ENCODE data around the gene CSF1R.

Gene CSF1R

DNA sequence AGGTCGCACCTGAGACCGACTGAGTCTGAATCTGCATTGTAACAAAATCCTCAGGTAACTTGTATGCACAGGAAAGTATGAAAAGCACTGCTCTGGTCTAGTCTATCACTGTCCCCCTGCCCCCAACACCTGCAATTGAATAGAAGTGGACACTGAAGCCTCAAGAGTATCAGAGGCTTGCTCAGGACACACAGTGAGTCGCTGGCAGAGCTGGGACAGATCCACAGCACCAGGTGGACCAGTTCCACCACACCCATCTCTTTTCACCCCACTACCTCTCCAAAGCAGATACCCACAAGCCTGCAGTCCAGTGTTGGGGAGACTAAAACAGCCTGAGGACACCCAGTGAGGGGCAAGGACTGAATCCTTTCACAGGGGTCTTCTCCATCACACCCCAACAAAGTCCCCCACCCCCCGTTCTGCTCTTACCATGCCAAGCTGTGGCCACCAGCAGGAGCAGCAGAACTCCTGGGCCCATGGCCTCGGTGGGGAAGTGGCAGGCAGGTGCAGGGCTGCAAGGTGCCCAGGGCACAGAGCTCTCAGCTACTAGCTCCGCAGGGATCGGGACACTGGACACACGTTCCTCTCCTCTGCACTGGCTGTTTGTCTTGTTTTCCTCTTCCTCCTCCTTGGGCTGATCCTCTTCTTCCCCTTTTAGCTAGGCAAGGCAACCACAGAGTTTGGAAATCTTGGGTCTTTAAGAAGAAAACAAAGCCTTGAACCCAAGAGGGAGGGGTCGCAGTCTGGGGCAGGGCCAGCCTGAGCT is at the start of gene CSF1R:
TSS of gene CSF1R (minus strand) at position 605 of the 766 bp plus-strand sequence. CDS start at position 478, 127 bp downstream.
- Histone ChIP-seq H3K36me3 (ENCODE audit: control insufficient read depth, insufficient read depth, low read length) (no peaks in the 10 kb centered on the region), H3K4me3 (ENCODE audit: low read length) (no peak within 1 kb of the TSS), H3K9me3 (ENCODE audit: control insufficient read depth, insufficient read depth, low read length) (no peaks in the 10 kb centered on the region), H3K4me1 (ENCODE audit: control insufficient read depth, insufficient read depth, low read length) (peaks cover 3% of the 10 kb centered on the region), H3K27me3 (ENCODE audit: control insufficient read depth, insufficient read depth, low read length) (no peaks in the 10 kb centered on the region), H3K27ac (ENCODE audit: low read length) (no peak within 1 kb of the TSS)
- WGBS (ENCODE audit: insufficient coverage, insufficient read length) = no CpG with 5 or more reads among the region's 9 CpGs
- DNase-seq (ENCODE audit: low read depth, low spot score) = no peak

GRCh38 chr5:150135557-150136304 is 49.4 kb upstream of the CSF1R start:
- H3K27ac ChIP-seq (ENCODE audit: low read length) = no peak overlapping the region
- H3K4me1 ChIP-seq (ENCODE audit: control insufficient read depth, insufficient read depth, low read length) = peaks cover 6% of the 10 kb centered on the region; the same call in 1 of the 2 replicates
- H3K27me3 ChIP-seq (ENCODE audit: control insufficient read depth, insufficient read depth, low read length) = no peaks in the 10 kb centered on the region
- no peaks in the 10 kb centered on the region for H3K36me3 ChIP-seq (ENCODE audit: control insufficient read depth, insufficient read depth, low read length)
- no CpG with 5 or more reads among the region's 21 CpGs for WGBS (ENCODE audit: insufficient coverage, insufficient read length)
- no peaks in the 10 kb centered on the region for H3K9me3 ChIP-seq (ENCODE audit: control insufficient read depth, insufficient read depth, low read length)
- no peak overlapping the region for H3K4me3 ChIP-seq (ENCODE audit: low read length)
- no peak for DNase-seq (ENCODE audit: low read depth, low spot score)

- H3K9me3 ChIP-seq (ENCODE audit: control insufficient read depth, insufficient read depth, low read length) = no peaks in the 10 kb centered on the region
- H3K4me3 ChIP-seq (ENCODE audit: low read length) = no peak overlapping the region
- no peaks in the 10 kb centered on the region for H3K36me3 ChIP-seq (ENCODE audit: control insufficient read depth, insufficient read depth, low read length)
- H3K27me3 ChIP-seq (ENCODE audit: control insufficient read depth, insufficient read depth, low read length) = no peaks in the 10 kb centered on the region
- no peak overlapping the region for H3K27ac ChIP-seq (ENCODE audit: low read length)
- H3K4me1 ChIP-seq (ENCODE audit: control insufficient read depth, insufficient read depth, low read length) = peaks cover 8% of the 10 kb centered on the region
- WGBS (ENCODE audit: insufficient coverage, insufficient read length) = no CpG with 5 or more reads among the region's 7 CpGs
- no peak for DNase-seq (ENCODE audit: low read depth, low spot score)
Measured at GRCh38 chr5:150134198-150134588, 47.8 kb upstream of the CSF1R start.

GRCh38 chr5:150133581-150134197 is 47.3 kb upstream of the CSF1R start:
- peaks cover 8% of the 10 kb centered on the region for H3K4me1 ChIP-seq (ENCODE audit: control insufficient read depth, insufficient read depth, low read length)
- no peaks in the 10 kb centered on the region for H3K36me3 ChIP-seq (ENCODE audit: control insufficient read depth, insufficient read depth, low read length)
- H3K27me3 ChIP-seq (ENCODE audit: control insufficient read depth, insufficient read depth, low read length) = no peaks in the 10 kb centered on the region
- DNase-seq (ENCODE audit: low read depth, low spot score) = no peak
- H3K9me3 ChIP-seq (ENCODE audit: control insufficient read depth, insufficient read depth, low read length) = no peaks in the 10 kb centered on the region
- no peak overlapping the region for H3K4me3 ChIP-seq (ENCODE audit: low read length)
- no CpG with 5 or more reads among the region's 16 CpGs for WGBS (ENCODE audit: insufficient coverage, insufficient read length)
- H3K27ac ChIP-seq (ENCODE audit: low read length) = no peak overlapping the region

- H3K27me3 ChIP-seq (ENCODE audit: control insufficient read depth, insufficient read depth, low read length) = no peaks in the 10 kb centered on the region
- H3K4me3 ChIP-seq (ENCODE audit: low read length) = no peak overlapping the region
- DNase-seq (ENCODE audit: low read depth, low spot score) = no peak
- no CpG with 5 or more reads among the region's 22 CpGs for WGBS (ENCODE audit: insufficient coverage, insufficient read length)
- peaks cover 4% of the 10 kb centered on the region for H3K4me1 ChIP-seq (ENCODE audit: control insufficient read depth, insufficient read depth, low read length)
- no peak overlapping the region for H3K27ac ChIP-seq (ENCODE audit: low read length)
- no peaks in the 10 kb centered on the region for H3K36me3 ChIP-seq (ENCODE audit: control insufficient read depth, insufficient read depth, low read length)
- no peaks in the 10 kb centered on the region for H3K9me3 ChIP-seq (ENCODE audit: control insufficient read depth, insufficient read depth, low read length)
Measured at GRCh38 chr5:150132740-150133139, 46.4 kb upstream of the CSF1R start.

DNA sequence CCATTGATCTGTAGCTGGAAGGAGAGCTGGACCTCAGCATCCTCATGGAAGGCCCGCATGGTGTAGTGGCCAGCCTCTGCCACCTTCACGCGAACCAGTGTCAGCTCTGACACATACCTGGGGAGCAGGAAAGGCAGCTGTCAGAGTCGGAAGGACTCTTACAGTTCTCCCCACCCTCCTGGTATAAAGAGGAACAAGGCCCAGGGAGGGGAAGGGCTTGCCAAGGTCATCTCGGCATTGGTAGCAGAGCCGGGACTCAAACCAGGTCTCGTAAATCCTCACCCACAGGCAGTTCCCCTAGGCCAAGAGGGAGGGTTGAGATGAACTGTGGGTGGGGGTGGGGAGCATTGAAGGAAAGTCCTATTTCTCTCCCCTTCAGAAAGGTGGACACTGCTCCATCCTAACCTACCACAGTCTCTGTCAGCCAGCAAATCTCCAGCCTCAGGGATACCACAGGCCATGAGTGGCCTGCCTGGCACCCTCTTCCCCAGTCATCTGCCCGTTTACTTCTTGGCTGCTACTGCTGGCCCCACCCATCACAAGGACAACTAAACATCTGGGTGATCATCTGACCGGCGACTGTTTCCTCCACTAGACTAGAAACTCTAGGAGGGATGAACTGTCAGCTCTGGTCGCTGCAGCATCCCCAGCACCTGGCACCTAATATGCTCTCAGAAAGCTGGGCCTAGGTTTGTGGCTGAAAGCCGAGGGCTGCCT is 45.8 kb upstream of the CSF1R start:
- H3K4me1 ChIP-seq (ENCODE audit: control insufficient read depth, insufficient read depth, low read length) = peaks cover 4% of the 10 kb centered on the region
- DNase-seq (ENCODE audit: low read depth, low spot score) = no peak
- H3K27me3 ChIP-seq (ENCODE audit: control insufficient read depth, insufficient read depth, low read length) = no peaks in the 10 kb centered on the region
- H3K4me3 ChIP-seq (ENCODE audit: low read length) = no peak overlapping the region
- H3K9me3 ChIP-seq (ENCODE audit: control insufficient read depth, insufficient read depth, low read length) = no peaks in the 10 kb centered on the region
- WGBS (ENCODE audit: insufficient coverage, insufficient read length) = no CpG with 5 or more reads among the region's 12 CpGs
- H3K36me3 ChIP-seq (ENCODE audit: control insufficient read depth, insufficient read depth, low read length) = no peaks in the 10 kb centered on the region
- H3K27ac ChIP-seq (ENCODE audit: low read length) = no peak overlapping the region

- Histone ChIP-seq H3K4me1 (ENCODE audit: control insufficient read depth, insufficient read depth, low read length) (peaks cover 4% of the 10 kb centered on the region), H3K4me3 (ENCODE audit: low read length) (no peak overlapping the region), H3K27ac (ENCODE audit: low read length) (no peak overlapping the region), H3K9me3 (ENCODE audit: control insufficient read depth, insufficient read depth, low read length) (no peaks in the 10 kb centered on the region), H3K27me3 (ENCODE audit: control insufficient read depth, insufficient read depth, low read length) (no peaks in the 10 kb centered on the region), H3K36me3 (ENCODE audit: control insufficient read depth, insufficient read depth, low read length) (no peaks in the 10 kb centered on the region)
- WGBS (ENCODE audit: insufficient coverage, insufficient read length) = no CpG with 5 or more reads among the region's 4 CpGs
- DNase-seq (ENCODE audit: low read depth, low spot score) = no peak
Measured at GRCh38 chr5:150131461-150131860, 45.1 kb upstream of the CSF1R start.

GRCh38 chr5:150130493-150130922 is 44.2 kb upstream of the CSF1R start:
- Histone ChIP-seq H3K36me3 (ENCODE audit: control insufficient read depth, insufficient read depth, low read length) (no peaks in the 10 kb centered on the region), H3K27me3 (ENCODE audit: control insufficient read depth, insufficient read depth, low read length) (no peaks in the 10 kb centered on the region), H3K9me3 (ENCODE audit: control insufficient read depth, insufficient read depth, low read length) (no peaks in the 10 kb centered on the region), H3K4me3 (ENCODE audit: low read length) (no peak overlapping the region), H3K27ac (ENCODE audit: low read length) (no peak overlapping the region), H3K4me1 (ENCODE audit: control insufficient read depth, insufficient read depth, low read length) (peaks cover 4% of the 10 kb centered on the region)
- DNase-seq (ENCODE audit: low read depth, low spot score) = no peak
- WGBS (ENCODE audit: insufficient coverage, insufficient read length) = no CpG with 5 or more reads among the region's 8 CpGs

DNA sequence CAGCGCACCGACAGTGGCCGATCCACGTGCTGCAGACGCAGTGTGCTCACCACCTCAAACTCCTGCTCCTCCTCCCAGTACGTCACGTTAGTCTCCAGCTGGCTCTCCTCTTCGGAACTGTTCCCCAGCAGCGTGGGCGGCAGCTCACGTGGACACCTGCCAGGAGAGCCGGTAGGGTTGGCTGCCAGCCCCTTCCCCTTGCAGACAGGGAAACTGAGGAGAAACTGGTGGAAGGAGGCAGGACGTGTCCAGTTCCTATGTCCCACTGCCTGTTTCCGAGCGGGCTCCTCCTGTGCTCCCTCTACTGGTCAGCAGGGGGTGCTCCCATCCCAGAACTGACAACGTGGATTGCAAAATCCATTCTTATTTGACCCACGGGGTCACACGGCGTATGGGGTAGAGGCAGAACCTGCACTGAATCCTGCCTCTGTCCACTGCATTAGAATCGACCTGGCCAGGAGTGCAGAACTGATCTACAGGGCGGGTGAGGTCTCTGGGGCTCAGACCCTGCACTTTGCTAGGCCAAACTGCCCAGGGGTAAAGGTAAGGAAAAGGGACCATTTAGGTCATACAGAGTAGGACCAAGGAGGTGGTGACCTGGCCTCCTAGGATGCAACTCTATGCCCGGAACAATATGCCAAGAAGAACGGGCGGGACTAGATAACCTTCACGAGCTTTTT is 43.6 kb upstream of the CSF1R start:
- no peak for DNase-seq (ENCODE audit: low read depth, low spot score)
- Histone ChIP-seq H3K27me3 (ENCODE audit: control insufficient read depth, insufficient read depth, low read length) (no peaks in the 10 kb centered on the region), H3K9me3 (ENCODE audit: control insufficient read depth, insufficient read depth, low read length) (no peaks in the 10 kb centered on the region), H3K27ac (ENCODE audit: low read length) (no peak overlapping the region), H3K4me3 (ENCODE audit: low read length) (no peak overlapping the region), H3K4me1 (ENCODE audit: control insufficient read depth, insufficient read depth, low read length) (peaks cover 4% of the 10 kb centered on the region), H3K36me3 (ENCODE audit: control insufficient read depth, insufficient read depth, low read length) (no peaks in the 10 kb centered on the region)
- no CpG with 5 or more reads among the region's 25 CpGs for WGBS (ENCODE audit: insufficient coverage, insufficient read length)

DNA sequence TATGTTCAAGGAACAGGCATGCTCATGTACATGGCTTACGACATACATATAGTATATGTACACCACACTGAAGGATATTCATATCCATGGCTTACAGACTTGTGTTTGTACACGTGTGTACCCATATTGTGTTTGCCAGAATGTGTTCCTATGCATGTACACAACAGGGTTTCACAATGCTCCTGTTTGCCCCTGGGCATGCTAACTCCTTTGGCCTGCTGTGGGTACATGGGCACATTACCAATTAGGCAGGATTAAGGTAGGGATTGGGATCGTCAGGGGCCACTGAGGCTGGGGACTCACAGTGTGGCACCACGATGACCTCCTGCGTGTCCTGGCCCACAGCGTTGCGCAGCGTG is 43.1 kb upstream of the CSF1R start:
- no peaks in the 10 kb centered on the region for H3K27me3 ChIP-seq (ENCODE audit: control insufficient read depth, insufficient read depth, low read length)
- H3K4me3 ChIP-seq (ENCODE audit: low read length) = no peak overlapping the region
- DNase-seq (ENCODE audit: low read depth, low spot score) = no peak
- no CpG with 5 or more reads among the region's 8 CpGs for WGBS (ENCODE audit: insufficient coverage, insufficient read length)
- peaks cover 4% of the 10 kb centered on the region for H3K4me1 ChIP-seq (ENCODE audit: control insufficient read depth, insufficient read depth, low read length)
- no peaks in the 10 kb centered on the region for H3K9me3 ChIP-seq (ENCODE audit: control insufficient read depth, insufficient read depth, low read length)
- no peak overlapping the region for H3K27ac ChIP-seq (ENCODE audit: low read length)
- H3K36me3 ChIP-seq (ENCODE audit: control insufficient read depth, insufficient read depth, low read length) = no peaks in the 10 kb centered on the region
